ENCODE results near the gene XIRP2. TPM values are rescaled to one million over a fixed set of nuclear protein-coding genes. Genes with fewer than 3 reads are reported as not detected.

XIRP2 gene
- total RNA-seq, 2 experiments from 2014 or later: not detected

- ChIA-PET POLR2A (no interaction called here), CTCF (no interaction called here)
- no peak for DNase-seq
- Mint-ChIP-seq H3K4me3 (no peak overlapping the region), H3K4me1 (peaks cover 5% of the 10 kb centered on the region), H3K9me3 (no peaks in the 10 kb centered on the region), H3K27me3 (no peaks in the 10 kb centered on the region), H3K36me3 (ENCODE audit: low read depth) (no peaks in the 10 kb centered on the region), H3K27ac (no peak overlapping the region)
These were observed 72.5 kb downstream of the XIRP2 start for GRCh38 chr2:166960702-166961270.

- Mint-ChIP-seq H3K36me3 (ENCODE audit: low read depth) (no peaks in the 10 kb centered on the region), H3K9me3 (no peaks in the 10 kb centered on the region), H3K27ac (no peak overlapping the region), H3K4me3 (no peak overlapping the region), H3K4me1 (peaks cover 5% of the 10 kb centered on the region), H3K27me3 (no peaks in the 10 kb centered on the region)
- ChIA-PET POLR2A (no interaction called here), CTCF (no interaction called here)
- DNase-seq: no peak
These were observed 73.7 kb downstream of the XIRP2 start for GRCh38 chr2:166961933-166962332.

GRCh38 chr2:166969486-166969885, 81.2 kb downstream of the XIRP2 start:
- no peak for DNase-seq
- Mint-ChIP-seq H3K9me3 (no peaks in the 10 kb centered on the region), H3K27ac (no peak overlapping the region), H3K4me1 (no peaks in the 10 kb centered on the region), H3K4me3 (no peak overlapping the region), H3K27me3 (no peaks in the 10 kb centered on the region), H3K36me3 (ENCODE audit: low read depth) (no peaks in the 10 kb centered on the region)
- CTCF ChIA-PET: no interaction called here
- POLR2A ChIA-PET: no interaction called here

DNA sequence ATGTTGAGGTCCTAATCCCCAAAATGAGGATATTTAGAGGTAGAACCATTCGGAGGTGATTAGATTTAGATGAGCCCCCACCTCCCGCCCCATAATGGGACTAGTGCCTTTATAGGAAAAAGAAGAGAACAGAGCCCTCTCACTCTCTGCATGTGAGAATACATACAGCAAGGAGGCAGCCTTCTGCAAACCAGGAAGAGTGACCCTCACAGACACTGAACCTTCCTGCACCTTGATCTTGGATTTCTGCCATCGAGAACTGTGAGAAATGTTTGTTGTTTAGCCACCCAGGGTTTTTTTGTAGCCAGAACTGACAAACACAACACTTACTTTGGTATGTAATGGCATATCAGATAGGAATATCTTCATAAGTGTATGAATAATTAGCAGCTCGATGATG, 83.7 kb downstream of the XIRP2 start:
- no peak for DNase-seq
- Mint-ChIP-seq H3K4me3 (no peak overlapping the region), H3K36me3 (ENCODE audit: low read depth) (no peaks in the 10 kb centered on the region), H3K27me3 (no peaks in the 10 kb centered on the region), H3K27ac (no peak overlapping the region), H3K9me3 (no peaks in the 10 kb centered on the region), H3K4me1 (no peaks in the 10 kb centered on the region)
- ChIA-PET CTCF (no interaction called here), POLR2A (no interaction called here)

- Mint-ChIP-seq H3K27ac (no peak overlapping the region), H3K36me3 (ENCODE audit: low read depth) (no peaks in the 10 kb centered on the region), H3K4me1 (no peaks in the 10 kb centered on the region), H3K9me3 (no peaks in the 10 kb centered on the region), H3K4me3 (no peak overlapping the region), H3K27me3 (no peaks in the 10 kb centered on the region)
- no peak for DNase-seq
- CTCF ChIA-PET: no interaction called here
- POLR2A ChIA-PET: no interaction called here
These were observed 84.1 kb downstream of the XIRP2 start for GRCh38 chr2:166972418-166972817.

DNA sequence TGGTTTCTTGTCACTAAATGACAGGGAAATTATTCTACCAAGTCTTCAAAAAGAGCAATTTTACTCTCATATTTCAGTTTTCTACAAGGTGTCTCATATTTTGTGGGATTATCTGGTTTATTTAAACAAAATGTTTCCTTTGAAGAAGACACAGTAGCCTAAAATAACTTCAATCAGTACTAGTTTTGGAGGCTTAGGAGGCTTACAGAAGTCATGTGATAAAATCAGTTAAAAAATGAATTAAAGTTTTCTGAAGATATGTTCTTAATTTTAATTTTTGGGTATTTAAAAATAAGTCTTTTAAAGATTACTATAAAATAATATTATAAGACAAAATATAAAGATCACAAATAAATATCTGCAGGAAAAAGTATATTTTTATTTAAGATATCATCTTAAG, 95.9 kb downstream of the XIRP2 start:
- CTCF ChIA-PET: no interaction called here
- no peaks in the 10 kb centered on the region for H3K4me1 Mint-ChIP-seq
- no peaks in the 10 kb centered on the region for H3K36me3 Mint-ChIP-seq (ENCODE audit: low read depth)
- POLR2A ChIA-PET: no interaction called here
- no peak for DNase-seq
- no peak overlapping the region for H3K4me3 Mint-ChIP-seq
- H3K27ac Mint-ChIP-seq: no peak overlapping the region
- H3K9me3 Mint-ChIP-seq: peaks cover 5% of the 10 kb centered on the region
- no peaks in the 10 kb centered on the region for H3K27me3 Mint-ChIP-seq

GRCh38 chr2:166984797-166985196, 96.5 kb downstream of the XIRP2 start:
- Mint-ChIP-seq H3K4me3 (no peak overlapping the region), H3K4me1 (no peaks in the 10 kb centered on the region), H3K9me3 (peaks cover 5% of the 10 kb centered on the region), H3K36me3 (ENCODE audit: low read depth) (no peaks in the 10 kb centered on the region), H3K27ac (no peak overlapping the region), H3K27me3 (no peaks in the 10 kb centered on the region)
- no peak for DNase-seq
- ChIA-PET CTCF (no interaction called here), POLR2A (no interaction called here)

DNA sequence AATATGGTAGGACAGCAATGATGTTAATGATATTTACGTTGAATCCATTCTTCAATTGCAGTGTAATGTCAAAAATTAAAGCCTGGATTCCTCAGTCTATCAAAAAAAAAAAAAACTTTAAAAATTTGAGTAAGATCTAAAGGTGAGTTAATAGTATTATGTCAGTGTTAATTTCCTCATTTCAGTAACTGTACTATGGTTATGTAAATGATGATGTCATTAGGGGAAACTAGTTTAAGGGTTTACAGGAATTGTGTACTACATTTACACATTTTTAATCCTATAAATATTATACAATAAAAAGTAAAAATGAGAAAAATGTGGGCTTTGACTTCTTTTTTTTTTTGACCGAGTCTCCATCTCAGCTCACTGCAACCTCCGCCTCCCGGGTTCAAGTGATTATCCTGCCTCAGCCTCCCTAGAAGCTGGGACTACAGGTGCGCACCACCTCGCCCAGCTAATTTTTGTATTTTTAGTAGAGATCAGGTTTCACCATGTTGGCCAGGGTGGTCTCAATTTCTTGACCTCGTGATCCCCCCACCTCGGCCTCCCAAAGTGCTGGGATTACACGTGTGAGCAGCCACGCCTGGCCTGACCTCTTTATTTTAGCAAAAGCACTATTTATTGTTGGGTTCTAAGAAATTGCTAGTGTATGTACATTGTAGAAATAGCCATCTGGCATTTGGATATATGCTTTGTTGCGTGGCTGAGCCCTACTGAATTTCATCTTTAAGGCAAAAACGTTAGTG, 106.5 kb downstream of the XIRP2 start:
- Mint-ChIP-seq H3K36me3 (ENCODE audit: low read depth) (no peaks in the 10 kb centered on the region), H3K4me1 (no peaks in the 10 kb centered on the region), H3K27ac (no peak overlapping the region), H3K27me3 (no peaks in the 10 kb centered on the region), H3K4me3 (no peak overlapping the region), H3K9me3 (no peaks in the 10 kb centered on the region)
- CTCF ChIA-PET: no interaction called here
- DNase-seq: no peak
- POLR2A ChIA-PET: no interaction called here

- Mint-ChIP-seq H3K4me3 (no peak overlapping the region), H3K36me3 (ENCODE audit: low read depth) (no peaks in the 10 kb centered on the region), H3K27ac (no peak overlapping the region), H3K27me3 (no peaks in the 10 kb centered on the region), H3K9me3 (no peaks in the 10 kb centered on the region), H3K4me1 (no peaks in the 10 kb centered on the region)
- ChIA-PET CTCF (no interaction called here), POLR2A (no interaction called here)
- no peak for DNase-seq
These were observed 108.2 kb downstream of the XIRP2 start for GRCh38 chr2:166996465-166996864.

DNA sequence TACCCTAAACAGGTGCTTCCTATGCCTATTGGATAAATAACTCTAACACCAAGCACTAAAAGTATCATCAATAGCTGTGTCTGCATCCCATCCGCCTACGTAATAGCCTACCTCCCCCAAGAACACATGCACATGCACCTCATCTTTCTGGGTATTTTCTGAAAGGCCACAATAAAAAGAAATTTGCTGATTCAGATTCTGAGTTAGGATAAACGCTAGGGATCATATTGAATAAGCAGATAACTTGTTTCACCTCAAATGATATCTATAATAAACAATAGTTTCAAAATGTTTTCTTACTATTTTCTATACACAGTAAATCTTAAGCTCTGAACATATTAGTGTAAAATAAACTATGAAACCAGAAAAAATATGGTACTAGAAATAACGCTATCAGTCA, 112.9 kb downstream of the XIRP2 start:
- POLR2A ChIA-PET: no interaction called here
- Mint-ChIP-seq H3K4me3 (no peak overlapping the region), H3K36me3 (ENCODE audit: low read depth) (no peaks in the 10 kb centered on the region), H3K4me1 (no peaks in the 10 kb centered on the region), H3K27me3 (no peaks in the 10 kb centered on the region), H3K9me3 (no peaks in the 10 kb centered on the region), H3K27ac (no peak overlapping the region)
- CTCF ChIA-PET: no interaction called here
- DNase-seq: no peak

- POLR2A ChIA-PET: no interaction called here
- H3K27me3 Mint-ChIP-seq: no peaks in the 10 kb centered on the region
- CTCF ChIA-PET: no interaction called here
These were observed 116.8 kb downstream of the XIRP2 start for GRCh38 chr2:167005096-167005495.

GRCh38 chr2:167013227-167013626, 124.9 kb downstream of the XIRP2 start:
- CTCF ChIA-PET: no interaction called here
- no peak overlapping the region for H3K27ac Mint-ChIP-seq
- no peak overlapping the region for H3K4me3 Mint-ChIP-seq
- POLR2A ChIA-PET: no interaction called here
- no peaks in the 10 kb centered on the region for H3K36me3 Mint-ChIP-seq (ENCODE audit: low read depth)
- H3K9me3 Mint-ChIP-seq: peaks cover 2% of the 10 kb centered on the region
- no peaks in the 10 kb centered on the region for H3K27me3 Mint-ChIP-seq
- H3K4me1 Mint-ChIP-seq: no peaks in the 10 kb centered on the region
- no peak for DNase-seq

More at GRCh38 chr2:167005096-167005495, 116.8 kb downstream of the XIRP2 start:
- Mint-ChIP-seq H3K4me1 (no peaks in the 10 kb centered on the region), H3K36me3 (ENCODE audit: low read depth) (no peaks in the 10 kb centered on the region), H3K27ac (no peak overlapping the region), H3K4me3 (no peak overlapping the region), H3K9me3 (no peaks in the 10 kb centered on the region)
- DNase-seq: no peak

DNA sequence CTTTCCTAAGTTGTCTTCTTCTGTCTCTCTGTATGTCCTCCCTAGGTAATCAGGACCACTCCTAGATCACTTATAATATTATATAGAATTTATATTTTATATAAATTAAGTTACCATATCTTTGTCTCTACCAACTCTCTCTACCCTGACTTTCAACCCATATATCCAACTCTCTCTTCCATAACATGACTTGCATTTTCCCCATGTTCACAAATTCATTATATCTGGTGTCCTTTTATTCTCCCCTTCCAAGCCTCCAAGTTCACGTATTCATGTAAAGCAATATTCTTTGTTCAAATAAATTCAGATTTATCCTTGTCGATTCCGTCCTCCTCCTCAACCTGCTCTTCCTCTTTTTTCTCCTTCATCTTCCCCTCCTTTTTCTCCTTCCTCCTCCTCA, 127.5 kb downstream of the XIRP2 start:
- Mint-ChIP-seq H3K9me3 (peaks cover 2% of the 10 kb centered on the region), H3K27me3 (no peaks in the 10 kb centered on the region), H3K27ac (no peak overlapping the region), H3K4me1 (no peaks in the 10 kb centered on the region), H3K36me3 (ENCODE audit: low read depth) (no peaks in the 10 kb centered on the region), H3K4me3 (no peak overlapping the region)
- POLR2A ChIA-PET: no interaction called here
- DNase-seq: no peak
- CTCF ChIA-PET: no interaction called here

DNA sequence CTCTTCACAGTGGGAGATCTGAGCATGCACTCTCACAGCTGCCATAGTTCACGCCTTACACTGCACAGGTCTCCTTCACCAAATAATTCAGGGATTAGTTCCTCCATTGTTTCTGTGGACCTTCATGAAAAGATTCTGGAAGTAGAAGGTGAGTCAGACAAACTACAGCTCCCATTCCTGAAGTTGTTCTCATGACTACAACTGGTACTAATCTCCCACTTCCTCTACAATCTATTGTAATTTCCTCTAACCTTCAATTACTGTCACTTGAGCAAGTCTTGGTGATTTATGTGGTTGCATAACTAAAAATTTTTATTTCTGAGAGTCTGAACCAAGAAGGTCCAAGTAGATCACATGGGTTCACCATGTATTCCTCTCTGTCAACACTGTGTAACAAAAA, 128.7 kb downstream of the XIRP2 start:
- no peak overlapping the region for H3K27ac Mint-ChIP-seq
- H3K36me3 Mint-ChIP-seq (ENCODE audit: low read depth): no peaks in the 10 kb centered on the region
- no peak overlapping the region for H3K4me3 Mint-ChIP-seq
- ChIA-PET CTCF (no interaction called here), POLR2A (no interaction called here)
- H3K27me3 Mint-ChIP-seq: no peaks in the 10 kb centered on the region
- peaks cover 2% of the 10 kb centered on the region for H3K9me3 Mint-ChIP-seq
- H3K4me1 Mint-ChIP-seq: no peaks in the 10 kb centered on the region
- no peak for DNase-seq
